Stimulated activated CD4-positive, alpha-beta T cell treated with anti-CD3 and anti-CD28 coated beads, Interleukin-4, amount 100 ng/mL, for 48 hours (primary cell): ENCODE measurements around the gene MYO1G.

Source experiments
- DNase-seq, 2 donors: peaks; one replicate each; pipeline ENCODE4 v3.0.0-alpha.2; 2020; ENCODE audit warnings: low read depth in 2 of 2

MYO1G gene

GRCh38 chr7:44967571-44968446 lies 11.0 kb downstream of the MYO1G start:
- no peak for DNase-seq

- DNase-seq, result no peak
Observed at GRCh38 chr7:44966731-44967538, 11.9 kb downstream of the MYO1G start.

GRCh38 chr7:44965937-44966730 lies 12.7 kb downstream of the MYO1G start:
- no peak for DNase-seq

GRCh38 chr7:44965441-44965903 lies 13.3 kb downstream of the MYO1G start:
- no peak for DNase-seq

- no peak for DNase-seq
Observed at GRCh38 chr7:44964831-44965440, 13.9 kb downstream of the MYO1G start.

GRCh38 chr7:44964384-44964830 lies 14.4 kb downstream of the MYO1G start:
- DNase-seq, result no peak

GRCh38 chr7:44963364-44964290 lies 15.2 kb downstream of the MYO1G start:
- DNase-seq, result no peak

GRCh38 chr7:44962483-44963251 lies 16.1 kb downstream of the MYO1G start:
- DNase-seq, result no peak

- DNase-seq, result no peak
Observed at GRCh38 chr7:44961844-44962482, 16.9 kb downstream of the MYO1G start.

GRCh38 chr7:44960011-44960580 lies 18.7 kb downstream of the MYO1G start:
- DNase-seq, result no peak

GRCh38 chr7:44959433-44959951 lies 19.3 kb downstream of the MYO1G start:
- DNase-seq, result no peak

GRCh38 chr7:44958645-44959344 lies 20.0 kb downstream of the MYO1G start:
- DNase-seq, result no peak

- no peak for DNase-seq
Observed at GRCh38 chr7:44956157-44956766, 22.6 kb downstream of the MYO1G start.

GRCh38 chr7:44955733-44956132 lies 23.1 kb downstream of the MYO1G start:
- no peak for DNase-seq

- no peak for DNase-seq
Observed at GRCh38 chr7:44953156-44953555, 25.7 kb downstream of the MYO1G start.

- no peak for DNase-seq
Observed at GRCh38 chr7:44949303-44949702, 29.5 kb downstream of the MYO1G start.

- no peak for DNase-seq
Observed at GRCh38 chr7:44945479-44945878, 33.3 kb downstream of the MYO1G start.
